HAP-1 (cell line): ENCODE data around the gene BPIFA3.
A peak's percentile ranks its signal among the peaks of the same experiment; 100 is the strongest.

Experiments used
- DNase-seq, 2 experiments: peaks; one replicate each; pipeline ENCODE4 v3.0.0-alpha.2; 2016 to 2020; ENCODE audit warnings: low spot score in 2 of 2
- H3K27me3 ChIP-seq: fragments of 250-450 bp; sonication (Bioruptor Pico); 2 replicates; pipeline ENCODE4 v1.5.1; 2020; ENCODE audit warnings: low read depth, mild to moderate bottlenecking, moderate library complexity
- H3K36me3 ChIP-seq: fragments of 250-450 bp; sonication (Bioruptor Pico); replicated peaks from 2 replicates; pipeline ENCODE4 v1.5.1; 2020; ENCODE audit warnings: mild to moderate bottlenecking
- H3K4me1 ChIP-seq: fragments of 250-450 bp; sonication (Bioruptor Pico); 2 replicates; pipeline ENCODE4 v1.5.1; 2020; ENCODE audit warnings: mild to moderate bottlenecking
- H3K4me3 ChIP-seq: fragments of 250-450 bp; sonication (Bioruptor Pico); 2 replicates; pipeline ENCODE4 v1.5.1; 2020; ENCODE audit warnings: mild to moderate bottlenecking, moderate library complexity
- H3K9me3 ChIP-seq: fragments of 250-450 bp; sonication (Bioruptor Pico); 2 replicates; pipeline ENCODE4 v1.5.1; 2020; ENCODE audit warnings: mild to moderate bottlenecking, moderate library complexity
- in situ Hi-C: fragments of 300-500 bp; cut with MboI; formaldehyde crosslinking; loops from 3 replicates; pipeline ENCODE4 v1.14.3; 2020; ENCODE audit warnings: low sequenced_read_pairs, inconsistent platforms, mixed read lengths

Gene BPIFA3

GRCh38 chr20:33191484-33191883 is 25.7 kb upstream of the BPIFA3 start:
- in situ Hi-C loops = no loop called here
- Histone ChIP-seq H3K36me3 (no peaks in the 10 kb centered on the region), H3K27me3 (peaks cover 8% of the 10 kb centered on the region; the same call in 1 of the 2 replicates), H3K9me3 (no peaks in the 10 kb centered on the region), H3K4me3 (no peak overlapping the region), H3K4me1 (no peaks in the 10 kb centered on the region)
- no peak for DNase-seq

- no peaks in the 10 kb centered on the region for H3K4me1 ChIP-seq
- no peak overlapping the region for H3K4me3 ChIP-seq
These were observed 25.2 kb upstream of the BPIFA3 start for GRCh38 chr20:33191955-33192354.

DNA sequence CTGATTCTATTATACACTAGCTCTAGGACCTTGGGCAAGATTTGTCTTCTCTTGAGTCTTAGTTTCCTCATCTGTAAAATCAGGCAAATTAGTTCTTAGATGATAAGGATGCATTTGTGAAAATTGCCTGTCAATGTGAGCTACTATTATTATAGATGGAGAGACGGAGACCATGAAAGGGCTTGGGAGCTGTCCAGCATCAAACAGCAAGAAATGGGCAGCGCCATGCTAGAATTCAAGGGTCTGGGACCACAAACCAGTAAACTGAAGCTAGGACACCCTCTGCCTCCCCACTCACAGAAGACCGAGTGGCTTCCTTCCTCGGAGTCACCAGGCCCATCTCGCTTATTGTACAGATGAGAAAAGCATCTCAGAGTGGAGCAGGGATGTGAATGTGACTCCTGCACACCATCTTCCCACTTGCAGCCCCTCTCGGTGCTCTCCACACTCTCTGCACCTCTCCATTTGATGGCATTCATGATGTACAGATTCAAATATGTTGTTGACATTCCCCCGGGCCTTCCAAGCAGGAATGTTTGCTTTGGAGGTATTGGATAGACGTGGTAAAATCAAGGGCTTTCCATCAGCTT is 24.1 kb upstream of the BPIFA3 start:
- peaks cover 8% of the 10 kb centered on the region; the same call in 1 of the 2 replicates for H3K27me3 ChIP-seq
- no peaks in the 10 kb centered on the region for H3K9me3 ChIP-seq
- H3K4me1 ChIP-seq = no peaks in the 10 kb centered on the region
- no peaks in the 10 kb centered on the region for H3K36me3 ChIP-seq
- in situ Hi-C loops = no loop called here
- no peak overlapping the region for H3K4me3 ChIP-seq
- no peak for DNase-seq

More at GRCh38 chr20:33191955-33192354, 25.2 kb upstream of the BPIFA3 start:
- no peak for DNase-seq
- in situ Hi-C loops = no loop called here
- H3K27me3 ChIP-seq = peaks cover 8% of the 10 kb centered on the region; the same call in 1 of the 2 replicates
- no peaks in the 10 kb centered on the region for H3K36me3 ChIP-seq
- H3K9me3 ChIP-seq = no peaks in the 10 kb centered on the region

DNA sequence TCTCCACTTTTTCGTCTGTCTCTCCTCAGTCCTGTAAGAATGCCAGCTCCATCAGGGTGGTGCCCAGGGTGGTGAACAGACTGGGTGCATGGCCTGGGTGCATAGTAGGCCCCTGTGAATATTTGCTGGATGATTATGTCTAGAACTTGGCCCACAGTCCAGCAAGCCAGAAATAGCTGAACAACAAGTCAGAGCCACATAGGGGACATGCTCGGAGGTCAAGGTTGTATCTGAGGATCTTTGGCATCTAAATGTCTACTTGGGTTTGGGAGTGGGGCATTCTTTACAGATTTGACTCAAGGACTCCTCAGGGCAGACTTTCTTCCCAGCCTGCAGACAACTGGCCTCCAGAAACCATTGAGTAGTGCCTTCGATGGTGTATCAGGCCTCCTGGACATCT is 18.1 kb upstream of the BPIFA3 start:
- Histone ChIP-seq H3K27me3 (peaks cover 16% of the 10 kb centered on the region; the same call in 1 of the 2 replicates), H3K36me3 (no peaks in the 10 kb centered on the region), H3K4me3 (no peak overlapping the region), H3K9me3 (no peaks in the 10 kb centered on the region), H3K4me1 (no peaks in the 10 kb centered on the region)
- DNase-seq = no peak
- in situ Hi-C loops = no loop called here

DNA sequence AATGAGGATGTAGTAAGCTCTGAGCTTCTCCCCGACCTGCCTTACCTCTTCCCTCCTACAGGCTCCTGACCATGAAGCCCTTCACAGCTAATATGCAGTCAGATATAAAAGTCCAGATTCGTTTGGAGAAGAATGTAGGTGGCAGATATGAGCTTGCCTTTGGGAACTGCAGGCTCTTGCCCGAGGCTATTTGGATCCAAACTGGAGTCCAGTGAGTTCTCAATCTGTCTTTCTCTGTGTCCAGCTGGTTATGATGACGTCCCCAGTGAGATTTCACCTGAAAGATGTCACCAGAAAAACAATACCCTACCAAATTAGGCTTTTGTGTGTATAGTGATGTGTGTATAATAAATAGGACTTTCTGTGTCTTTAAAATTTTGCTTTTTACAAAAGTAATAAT is 14.7 kb upstream of the BPIFA3 start:
- in situ Hi-C loops = no loop called here
- Histone ChIP-seq H3K4me1 (no peaks in the 10 kb centered on the region), H3K4me3 (no peak overlapping the region), H3K9me3 (no peaks in the 10 kb centered on the region), H3K27me3 (peaks cover 13% of the 10 kb centered on the region; the same call in 1 of the 2 replicates), H3K36me3 (no peaks in the 10 kb centered on the region)
- no peak for DNase-seq

DNA sequence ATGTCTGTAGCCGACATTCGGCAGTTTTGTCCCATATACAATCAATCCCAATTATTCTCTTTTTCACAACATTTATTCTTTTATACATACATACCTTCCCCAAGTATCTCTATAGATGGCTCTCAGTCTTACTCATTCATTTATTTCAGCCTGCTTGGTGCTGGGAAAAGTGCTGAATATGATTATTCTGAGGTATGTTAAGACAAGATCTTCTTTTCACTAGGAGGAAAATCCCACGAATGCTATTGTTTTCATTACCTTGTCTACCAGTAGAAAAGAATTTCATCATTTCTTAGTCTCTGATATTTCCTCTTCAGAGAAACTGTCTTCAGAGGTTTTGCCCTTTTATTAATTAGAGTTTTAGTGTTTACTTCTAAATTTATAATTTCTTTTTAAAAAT is 13.7 kb upstream of the BPIFA3 start:
- H3K9me3 ChIP-seq = no peaks in the 10 kb centered on the region
- DNase-seq = no peak
- peaks cover 13% of the 10 kb centered on the region; the same call in 1 of the 2 replicates for H3K27me3 ChIP-seq
- in situ Hi-C loops = no loop called here
- no peaks in the 10 kb centered on the region for H3K4me1 ChIP-seq
- no peaks in the 10 kb centered on the region for H3K36me3 ChIP-seq
- no peak overlapping the region for H3K4me3 ChIP-seq

- H3K4me1 ChIP-seq = no peaks in the 10 kb centered on the region
- DNase-seq = peak; percentile 43 to 90
- no peaks in the 10 kb centered on the region for H3K36me3 ChIP-seq
- no peaks in the 10 kb centered on the region for H3K27me3 ChIP-seq
- in situ Hi-C loops = no loop called here
- no peak overlapping the region for H3K4me3 ChIP-seq
- H3K9me3 ChIP-seq = no peaks in the 10 kb centered on the region
These were observed 7.4 kb upstream of the BPIFA3 start for GRCh38 chr20:33209789-33210188.

- no peaks in the 10 kb centered on the region for H3K27me3 ChIP-seq
- in situ Hi-C loops = no loop called here
These were observed 6.8 kb upstream of the BPIFA3 start for GRCh38 chr20:33210371-33210770.

DNA sequence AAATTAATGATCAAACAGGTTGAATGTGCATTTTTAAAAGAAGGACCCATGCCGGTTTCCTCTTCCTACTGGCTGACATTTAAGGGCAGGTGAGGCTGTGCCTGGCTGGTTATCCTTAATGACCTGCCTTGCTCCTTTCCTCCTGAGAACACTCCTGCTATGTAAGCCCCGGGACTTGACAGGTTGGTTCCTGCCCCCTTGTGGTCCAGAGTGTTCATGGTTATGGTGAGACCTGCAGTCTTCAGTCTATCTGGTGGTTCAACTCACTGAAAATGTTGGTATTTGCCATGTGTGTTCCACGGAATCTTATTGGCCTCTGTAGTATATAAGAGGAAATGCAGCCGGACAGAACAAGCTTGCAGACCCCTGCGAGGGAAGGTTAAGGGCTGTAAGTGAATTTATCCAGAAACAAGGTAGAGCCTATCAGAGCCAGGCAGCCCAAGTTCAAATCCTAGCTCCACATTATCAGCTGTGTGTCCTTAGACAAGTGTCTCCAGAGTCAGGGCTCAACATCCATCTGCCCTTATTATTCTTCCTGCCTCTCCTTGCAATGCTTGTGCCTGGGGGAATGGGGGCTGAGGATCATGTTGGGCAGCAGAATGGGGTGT is 5.2 kb upstream of the BPIFA3 start:
- no peaks in the 10 kb centered on the region for H3K4me1 ChIP-seq
- H3K9me3 ChIP-seq = no peaks in the 10 kb centered on the region
- no peaks in the 10 kb centered on the region for H3K36me3 ChIP-seq
- no peaks in the 10 kb centered on the region; the same call in 1 of the 2 replicates for H3K27me3 ChIP-seq
- in situ Hi-C loops = no loop called here
- H3K4me3 ChIP-seq = no peak overlapping the region
- DNase-seq = peak; percentile 27 to 64

More at GRCh38 chr20:33210371-33210770, 6.8 kb upstream of the BPIFA3 start:
- DNase-seq = no peak
- no peak overlapping the region for H3K4me3 ChIP-seq
- H3K4me1 ChIP-seq = no peaks in the 10 kb centered on the region
- H3K9me3 ChIP-seq = no peaks in the 10 kb centered on the region
- H3K36me3 ChIP-seq = no peaks in the 10 kb centered on the region

GRCh38 chr20:33224399-33224798 is 7.2 kb downstream of the BPIFA3 start:
- no peak for DNase-seq
- Histone ChIP-seq H3K27me3 (peaks cover under 1% of the 10 kb centered on the region; the same call in 1 of the 2 replicates), H3K9me3 (no peaks in the 10 kb centered on the region), H3K4me1 (no peaks in the 10 kb centered on the region), H3K4me3 (no peak overlapping the region), H3K36me3 (no peaks in the 10 kb centered on the region)
- in situ Hi-C loops = no loop called here

GRCh38 chr20:33229843-33230242 is 12.7 kb downstream of the BPIFA3 start:
- Histone ChIP-seq H3K4me1 (no peaks in the 10 kb centered on the region), H3K9me3 (no peaks in the 10 kb centered on the region), H3K4me3 (no peak overlapping the region), H3K27me3 (0 out of 2 replicates have a peak, but pooled peaks cover 6% of the 10 kb centered on the region), H3K36me3 (no peaks in the 10 kb centered on the region)
- in situ Hi-C loops = no loop called here
- no peak for DNase-seq

- H3K36me3 ChIP-seq = no peaks in the 10 kb centered on the region
- H3K9me3 ChIP-seq = no peaks in the 10 kb centered on the region
- no peak for DNase-seq
- no peak overlapping the region for H3K4me3 ChIP-seq
- no peaks in the 10 kb centered on the region for H3K4me1 ChIP-seq
- peaks cover 13% of the 10 kb centered on the region for H3K27me3 ChIP-seq
- in situ Hi-C loops = no loop called here
These were observed 14.1 kb downstream of the BPIFA3 start for GRCh38 chr20:33231237-33231636.

- no peaks in the 10 kb centered on the region for H3K9me3 ChIP-seq
- no peaks in the 10 kb centered on the region for H3K4me1 ChIP-seq
- in situ Hi-C loops = no loop called here
- H3K27me3 ChIP-seq = peaks cover 17% of the 10 kb centered on the region
- H3K36me3 ChIP-seq = no peaks in the 10 kb centered on the region
- H3K4me3 ChIP-seq = no peak overlapping the region
- no peak for DNase-seq
These were observed 15.4 kb downstream of the BPIFA3 start for GRCh38 chr20:33232486-33233072.

DNA sequence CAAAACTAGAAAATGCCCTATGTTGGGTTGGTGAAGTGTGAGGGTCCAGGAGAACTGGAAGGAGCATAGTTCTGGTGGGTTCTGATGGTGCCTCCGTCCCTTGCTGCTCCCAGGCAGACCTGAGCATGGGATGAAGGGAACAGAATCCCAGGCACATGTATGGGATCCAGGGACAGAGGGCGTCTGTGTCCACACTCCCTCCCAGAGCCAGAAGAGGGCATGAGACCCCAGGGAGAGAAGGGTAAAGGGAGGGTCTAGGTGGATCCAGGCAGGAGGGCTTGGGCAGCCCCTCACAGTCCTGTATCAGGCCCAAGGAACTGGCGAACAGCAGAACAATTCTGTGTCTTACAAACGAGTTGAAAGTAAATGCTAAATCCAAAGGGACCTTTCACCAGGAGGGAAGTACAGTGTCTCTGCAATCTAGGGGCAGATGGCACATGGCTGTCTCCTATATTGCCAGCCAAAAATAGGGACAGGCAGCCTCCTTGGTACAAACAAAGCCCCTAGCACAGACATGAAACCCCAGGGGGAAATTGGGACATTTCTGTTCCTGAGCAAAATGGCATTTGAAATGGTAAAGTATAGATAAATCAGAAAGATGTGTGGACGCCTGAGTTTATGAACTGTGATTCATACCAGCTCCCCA is 16.1 kb downstream of the BPIFA3 start:
- in situ Hi-C loops = no loop called here
- H3K36me3 ChIP-seq = no peaks in the 10 kb centered on the region
- no peaks in the 10 kb centered on the region for H3K9me3 ChIP-seq
- H3K27me3 ChIP-seq = peaks cover 17% of the 10 kb centered on the region
- no peak overlapping the region for H3K4me3 ChIP-seq
- H3K4me1 ChIP-seq = no peaks in the 10 kb centered on the region
- DNase-seq = peak in 1 of 2 experiments; percentile 15
